Testis (tissue), 2 donors: ENCODE results near the gene ANXA4.

ENCODE experiments used
- CTCF ChIP-seq, 3 experiments: fragments of 450-650 bp in 2 of 3; fragments of 200-600 bp in 1 of 3; sonication (generic) in 1 of 3; IDR thresholded peaks; one replicate each; pipeline ENCODE4 v1.5.1; 2016 to 2019; ENCODE audit warnings: antibody characterized with exemption in 3 of 3, mild to moderate bottlenecking in 2 of 3, moderate library complexity in 1 of 3
- POLR2A ChIP-seq: fragments of 450-650 bp; IDR thresholded peaks from one replicate; pipeline ENCODE4 v1.6.1; 2017; ENCODE audit warnings: antibody characterized with exemption, mild to moderate bottlenecking, moderate library complexity

GRCh38 chr2:69692424-69692823 lies 49.5 kb upstream of the ANXA4 start:
- TF ChIP-seq POLR2A = no peak
- no peak for TF ChIP-seq CTCF (IDR thresholded peaks at IDR 0.05)
